ENCODE results near the gene WDR64.
"Not testable (repeated sequence)": the region's sequence is repeated elsewhere in the genome, so short reads cannot be mapped to it uniquely, and the experiment has no call there.

The WDR64 gene

GRCh38 chr1:241817956-241818612, 166.0 kb downstream of the WDR64 start:
- Histone ChIP-seq H3K27me3 (replicated peaks) (no peaks in the 10 kb centered on the region), H3K36me3 (replicated peaks) (no peaks in the 10 kb centered on the region), H3K27ac (no peak overlapping the region), H3K4me3 (ENCODE audit: low read depth, low read length) (no peak overlapping the region)
- TF ChIP-seq, protein P1, sequence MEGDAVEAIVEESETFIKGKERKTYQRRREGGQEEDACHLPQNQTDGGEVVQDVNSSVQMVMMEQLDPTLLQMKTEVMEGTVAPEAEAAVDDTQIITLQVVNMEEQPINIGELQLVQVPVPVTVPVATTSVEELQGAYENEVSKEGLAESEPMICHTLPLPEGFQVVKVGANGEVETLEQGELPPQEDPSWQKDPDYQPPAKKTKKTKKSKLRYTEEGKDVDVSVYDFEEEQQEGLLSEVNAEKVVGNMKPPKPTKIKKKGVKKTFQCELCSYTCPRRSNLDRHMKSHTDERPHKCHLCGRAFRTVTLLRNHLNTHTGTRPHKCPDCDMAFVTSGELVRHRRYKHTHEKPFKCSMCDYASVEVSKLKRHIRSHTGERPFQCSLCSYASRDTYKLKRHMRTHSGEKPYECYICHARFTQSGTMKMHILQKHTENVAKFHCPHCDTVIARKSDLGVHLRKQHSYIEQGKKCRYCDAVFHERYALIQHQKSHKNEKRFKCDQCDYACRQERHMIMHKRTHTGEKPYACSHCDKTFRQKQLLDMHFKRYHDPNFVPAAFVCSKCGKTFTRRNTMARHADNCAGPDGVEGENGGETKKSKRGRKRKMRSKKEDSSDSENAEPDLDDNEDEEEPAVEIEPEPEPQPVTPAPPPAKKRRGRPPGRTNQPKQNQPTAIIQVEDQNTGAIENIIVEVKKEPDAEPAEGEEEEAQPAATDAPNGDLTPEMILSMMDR (IDR thresholded peaks at IDR 0.05; ENCODE audit: low read depth, low read length, missing control alignments), result no peak
- in situ Hi-C loops (cut with HindIII; ENCODE audit: low pct_ligation_motif_present, low sequenced_read_pairs), result no loop called here
- no peak for DNase-seq

- Histone ChIP-seq H3K4me3 (ENCODE audit: low read depth, low read length) (no peak overlapping the region), H3K36me3 (replicated peaks) (no peaks in the 10 kb centered on the region), H3K27ac (no peak overlapping the region), H3K27me3 (replicated peaks) (no peaks in the 10 kb centered on the region)
- TF ChIP-seq, protein P1 (IDR thresholded peaks at IDR 0.05; ENCODE audit: low read depth, low read length, missing control alignments), result no peak
- in situ Hi-C loops (cut with HindIII; ENCODE audit: low pct_ligation_motif_present, low sequenced_read_pairs), result no loop called here
- DNase-seq, result no peak
Observed at GRCh38 chr1:241819340-241819866, 167.3 kb downstream of the WDR64 start.

- DNase-seq, result no peak
- TF ChIP-seq, protein P1 (IDR thresholded peaks at IDR 0.05; ENCODE audit: low read depth, low read length, missing control alignments), result no peak
- H3K36me3 ChIP-seq (replicated peaks), result no peaks in the 10 kb centered on the region
- no peaks in the 10 kb centered on the region for H3K27me3 ChIP-seq (replicated peaks)
- H3K27ac ChIP-seq, result no peak overlapping the region
- H3K4me3 ChIP-seq (ENCODE audit: low read depth, low read length), result no peak overlapping the region
- in situ Hi-C loops (cut with HindIII; ENCODE audit: low pct_ligation_motif_present, low sequenced_read_pairs), result no loop called here
Observed at GRCh38 chr1:241821363-241821762, 169.3 kb downstream of the WDR64 start.

DNA sequence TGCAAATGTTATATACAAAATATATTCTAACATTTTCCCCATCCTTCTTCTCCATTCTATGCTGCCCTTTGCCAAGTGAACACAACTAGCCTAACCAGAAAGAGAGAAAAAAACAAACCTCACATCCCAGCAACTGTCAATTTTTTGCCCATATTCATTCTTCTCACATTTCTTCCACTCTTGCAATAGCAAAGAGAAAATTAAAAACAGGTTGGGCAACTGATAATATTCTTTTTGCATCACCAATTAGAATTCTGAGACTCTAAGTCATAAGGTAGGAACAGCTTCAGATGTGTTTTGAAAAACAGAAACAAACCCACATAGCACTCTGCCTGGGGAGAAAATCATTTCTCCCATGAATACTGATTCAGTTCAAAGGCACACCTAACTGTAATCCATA, 170.8 kb downstream of the WDR64 start:
- H3K36me3 ChIP-seq (replicated peaks), result no peaks in the 10 kb centered on the region
- TF ChIP-seq, protein P1 (IDR thresholded peaks at IDR 0.05; ENCODE audit: low read depth, low read length, missing control alignments), result no peak
- H3K27me3 ChIP-seq (replicated peaks), result no peaks in the 10 kb centered on the region
- no peak overlapping the region for H3K4me3 ChIP-seq (ENCODE audit: low read depth, low read length)
- in situ Hi-C loops (cut with HindIII; ENCODE audit: low pct_ligation_motif_present, low sequenced_read_pairs), result no loop called here
- DNase-seq, result no peak
- H3K27ac ChIP-seq, result no peak overlapping the region

DNA sequence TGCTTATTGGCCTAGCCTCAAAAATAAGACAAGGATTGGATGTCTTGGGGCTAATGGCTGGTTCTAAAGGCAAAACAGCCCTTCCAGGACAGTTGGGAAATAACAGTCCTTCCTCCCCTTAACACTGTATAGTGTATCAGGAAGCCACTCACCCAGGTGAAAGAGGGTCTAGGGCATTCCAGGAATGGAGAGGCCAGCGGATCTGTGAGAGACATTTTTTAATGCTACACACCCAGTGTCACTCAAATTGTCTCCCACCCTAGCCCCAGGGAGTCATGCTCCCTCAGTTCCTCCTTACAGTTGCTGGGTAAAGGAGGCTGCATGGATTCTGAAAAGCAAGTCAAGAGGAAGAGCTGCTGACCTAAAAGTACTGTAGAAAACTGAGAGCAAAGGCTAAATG, 171.8 kb downstream of the WDR64 start:
- Histone ChIP-seq H3K4me3 (ENCODE audit: low read depth, low read length) (no peak overlapping the region), H3K36me3 (replicated peaks) (no peaks in the 10 kb centered on the region), H3K27ac (no peak overlapping the region), H3K27me3 (replicated peaks) (no peaks in the 10 kb centered on the region)
- in situ Hi-C loops (cut with HindIII; ENCODE audit: low pct_ligation_motif_present, low sequenced_read_pairs), result no loop called here
- TF ChIP-seq, protein P1 (IDR thresholded peaks at IDR 0.05; ENCODE audit: low read depth, low read length, missing control alignments), result no peak
- DNase-seq, result no peak

DNA sequence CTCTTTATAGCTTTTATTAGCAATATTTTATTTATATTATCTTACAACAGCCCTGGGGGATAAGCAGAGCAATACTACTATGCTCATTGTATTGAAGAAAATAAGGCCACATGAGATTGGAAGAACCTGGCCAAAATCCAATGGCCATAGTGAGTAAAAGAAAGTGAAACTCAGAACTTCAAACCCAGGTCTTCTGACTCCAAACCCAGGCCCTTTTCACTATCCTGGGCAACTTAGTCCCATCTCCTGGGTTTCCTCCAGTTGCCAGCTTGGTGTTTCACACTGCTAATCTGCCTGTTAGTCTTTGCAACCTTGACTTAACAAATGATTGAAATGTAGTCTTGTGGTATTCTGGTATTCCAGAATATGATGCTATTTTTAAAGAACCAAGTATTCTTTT, 173.5 kb downstream of the WDR64 start:
- H3K27me3 ChIP-seq (replicated peaks), result no peaks in the 10 kb centered on the region
- in situ Hi-C loops (cut with HindIII; ENCODE audit: low pct_ligation_motif_present, low sequenced_read_pairs), result loop anchor here (25.0 kb wide), 1 partner anchor 288 kb away; the partner anchor contains the start of gene KMO
- TF ChIP-seq, protein P1 (IDR thresholded peaks at IDR 0.05; ENCODE audit: low read depth, low read length, missing control alignments), result no peak
- H3K27ac ChIP-seq, result no peak overlapping the region
- no peak for DNase-seq
- no peaks in the 10 kb centered on the region for H3K36me3 ChIP-seq (replicated peaks)
- no peak overlapping the region for H3K4me3 ChIP-seq (ENCODE audit: low read depth, low read length)

- not testable (repeated sequence) for H3K4me3 ChIP-seq (ENCODE audit: low read depth, low read length); H3K36me3 ChIP-seq (replicated peaks); H3K27ac ChIP-seq; DNase-seq; H3K27me3 ChIP-seq (replicated peaks)
- in situ Hi-C loops (cut with HindIII; ENCODE audit: low pct_ligation_motif_present, low sequenced_read_pairs), result loop anchor here (25.0 kb wide), 1 partner anchor 289 kb away; the partner anchor contains the start of gene KMO
Observed at GRCh38 chr1:241826613-241827012, 174.5 kb downstream of the WDR64 start.

Data from brain microvascular endothelial cell (primary cell).